CD4-positive, alpha-beta T cell treated with Interleukin-15 for 1 hour (primary cell): ENCODE measurements around the gene NACC2.
A peak's percentile ranks its signal among the peaks of the same experiment; 100 is the strongest.

ENCODE experiments used
- DNase-seq: peaks from one replicate; pipeline ENCODE4 v3.0.0-alpha.2; 2020

Gene NACC2

DNA sequence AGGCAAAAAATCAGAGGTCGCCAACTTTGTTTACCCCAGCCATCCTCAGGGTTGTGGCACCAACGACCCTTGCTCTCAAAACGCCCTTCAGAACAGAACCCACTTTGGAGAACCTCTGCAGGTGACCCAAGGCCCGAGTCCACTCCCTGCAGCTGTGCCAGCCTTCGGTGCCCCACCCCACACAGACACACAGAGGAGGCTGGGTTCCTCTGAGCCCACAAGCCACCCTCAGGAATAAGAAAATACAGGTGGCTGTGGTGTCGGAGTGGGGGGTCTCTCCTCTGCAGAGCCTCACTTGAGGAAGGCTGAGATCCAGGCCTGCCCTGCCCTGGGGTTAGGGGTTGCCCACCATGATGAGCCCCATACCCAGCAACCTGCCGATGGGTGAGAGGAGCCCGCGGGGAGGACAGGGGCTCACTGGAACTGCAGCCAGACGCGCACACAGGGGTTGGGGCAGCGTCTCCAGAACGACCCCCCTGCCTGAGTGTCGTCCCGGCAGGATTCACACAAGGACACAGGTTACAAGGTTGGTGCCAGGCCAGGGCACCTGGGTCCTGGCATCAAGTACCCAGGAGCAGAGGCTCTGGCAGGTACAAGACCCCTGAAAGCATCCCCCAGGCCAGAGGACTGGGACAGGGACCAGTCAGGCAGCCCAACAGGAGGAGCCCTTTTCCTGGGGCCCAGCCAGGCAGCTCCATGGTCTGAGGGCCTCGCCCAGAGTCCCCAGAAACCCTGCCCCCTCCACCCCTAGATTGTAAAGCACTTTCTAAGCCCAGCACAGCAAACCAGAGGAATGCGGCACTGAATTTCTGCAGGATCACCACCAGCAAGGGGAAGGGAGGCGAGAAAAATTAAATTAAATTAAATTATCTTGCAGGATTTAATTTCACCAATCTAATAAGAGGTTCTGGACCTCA lies 40.0 kb downstream of the NACC2 start:
- no peak for DNase-seq

DNA sequence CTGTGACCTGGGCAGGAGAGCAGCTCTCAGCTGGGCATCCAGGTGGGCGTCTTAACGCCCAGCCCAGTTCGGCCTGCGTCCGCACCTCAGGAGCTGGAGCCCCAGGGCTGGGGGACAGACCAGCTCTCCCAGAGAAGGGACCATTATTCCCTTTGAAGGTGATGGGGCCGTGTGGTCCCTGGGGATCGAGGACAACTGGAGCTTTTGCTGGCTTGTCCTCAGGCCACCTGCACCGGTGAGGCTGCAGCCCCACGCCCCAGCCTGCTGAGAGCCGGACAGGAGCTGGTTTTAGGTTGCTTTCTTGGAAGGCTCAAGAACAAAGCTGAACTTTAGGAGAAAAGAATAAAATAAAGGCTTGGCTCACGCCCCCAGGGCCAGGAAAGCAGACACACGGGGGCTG lies 40.9 kb downstream of the NACC2 start:
- DNase-seq = no peak

DNA sequence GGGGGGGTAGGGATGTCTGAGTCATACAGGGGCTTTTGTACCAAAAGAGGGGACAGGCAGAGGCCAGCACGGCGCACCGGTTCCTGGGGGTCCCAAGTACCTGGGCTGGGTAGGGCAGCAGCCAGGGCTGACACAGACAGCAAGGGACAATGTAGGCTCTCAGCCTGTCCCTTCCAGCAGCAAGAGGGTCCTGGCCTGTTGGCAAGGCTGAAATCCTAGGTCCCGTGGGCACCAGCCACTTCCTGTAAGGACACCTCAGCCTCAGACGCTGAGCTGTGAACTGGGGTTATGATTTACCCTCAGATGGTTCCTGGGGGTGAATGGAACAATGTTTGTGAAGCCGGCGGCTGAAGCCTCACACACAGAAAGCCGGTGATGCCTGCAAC lies 41.3 kb downstream of the NACC2 start:
- no peak for DNase-seq

DNA sequence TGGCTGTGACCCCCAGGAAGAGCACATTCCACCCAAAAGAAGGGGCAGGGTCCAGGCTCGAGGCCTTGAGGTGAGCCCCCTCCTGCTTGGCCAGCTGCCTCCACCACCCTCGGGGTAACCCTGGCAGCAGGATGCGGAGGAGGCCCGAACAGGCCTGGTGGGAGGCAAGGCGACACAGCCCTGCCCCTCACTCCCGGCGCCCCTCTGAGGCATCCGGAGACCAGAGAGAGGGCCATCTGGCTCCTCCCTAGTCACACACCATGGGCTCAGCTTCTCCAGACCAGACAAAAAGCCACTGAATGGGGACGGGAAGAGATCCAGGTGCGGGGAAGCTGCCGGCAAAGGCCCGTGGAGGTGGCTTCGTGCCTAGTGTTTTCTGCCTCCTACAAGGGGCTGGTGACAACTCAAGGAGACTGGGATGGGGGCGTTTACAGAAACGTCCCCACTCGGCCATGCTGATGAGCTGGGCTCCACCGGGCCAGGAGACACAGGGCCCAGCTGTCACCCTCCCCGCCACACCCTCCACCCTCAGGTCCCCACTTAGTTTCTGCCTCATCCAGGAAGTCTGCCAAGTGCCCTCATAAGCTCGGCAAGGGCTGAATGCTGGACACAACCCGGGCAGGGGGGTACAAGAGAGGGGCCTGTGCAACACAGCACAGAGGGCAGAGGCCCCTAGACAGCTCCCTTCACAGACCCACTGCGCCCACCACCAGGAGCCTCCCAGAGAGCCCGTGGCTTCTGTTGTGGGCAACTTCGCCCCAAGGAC lies 41.9 kb downstream of the NACC2 start:
- DNase-seq = no peak

DNA sequence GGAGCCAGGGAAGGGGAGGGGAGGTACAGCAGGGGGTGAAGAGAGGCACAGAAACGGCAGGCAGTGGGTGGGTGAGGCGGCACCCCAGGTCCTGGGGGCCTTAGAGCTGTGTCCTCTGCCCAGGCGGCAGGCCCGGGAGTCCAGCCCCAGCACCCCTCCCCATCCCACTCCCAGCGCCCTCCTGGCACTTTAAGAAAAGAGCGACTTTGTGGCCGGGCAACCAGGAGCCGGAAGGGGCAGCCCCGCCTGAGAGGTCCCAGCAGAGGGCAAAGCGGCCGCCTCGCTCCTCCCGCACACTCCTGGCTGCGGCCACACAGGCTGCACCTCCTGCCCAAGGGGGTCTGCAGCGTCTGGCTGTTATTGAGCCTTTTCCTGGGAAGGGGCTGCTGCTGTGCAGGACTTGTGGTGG lies 42.6 kb downstream of the NACC2 start:
- no peak for DNase-seq

DNA sequence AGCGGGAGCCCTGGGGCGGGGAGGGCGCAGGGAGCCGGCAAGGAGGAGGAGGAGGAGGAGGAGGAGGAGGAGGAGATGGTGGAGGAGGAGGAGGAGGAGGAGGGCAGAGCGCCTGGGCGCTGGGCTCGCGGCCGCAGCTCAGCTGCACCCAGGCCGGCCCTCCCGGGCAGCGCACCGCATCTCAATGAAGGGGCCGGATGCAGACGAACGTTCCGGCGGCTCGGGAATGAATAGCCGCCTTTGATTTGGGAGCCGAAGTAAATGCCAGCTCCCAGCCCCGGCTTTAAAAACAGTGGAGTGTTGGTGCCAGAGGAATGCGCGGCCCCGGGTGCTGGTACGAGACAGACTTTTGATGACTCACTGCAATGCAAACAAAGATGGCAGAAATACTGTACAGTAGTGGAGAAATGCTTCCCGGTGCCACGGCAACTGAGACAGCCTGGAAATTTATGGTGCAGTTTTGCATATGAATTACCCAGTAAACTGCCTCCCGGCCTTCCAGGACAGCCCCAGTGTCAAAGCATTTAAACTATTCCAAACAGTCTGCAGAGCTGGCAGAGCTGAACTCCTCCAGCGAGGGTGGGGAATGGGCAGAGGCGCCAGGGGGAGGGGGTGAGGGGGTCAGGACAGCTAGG lies 43.1 kb downstream of the NACC2 start:
- no peak for DNase-seq

DNA sequence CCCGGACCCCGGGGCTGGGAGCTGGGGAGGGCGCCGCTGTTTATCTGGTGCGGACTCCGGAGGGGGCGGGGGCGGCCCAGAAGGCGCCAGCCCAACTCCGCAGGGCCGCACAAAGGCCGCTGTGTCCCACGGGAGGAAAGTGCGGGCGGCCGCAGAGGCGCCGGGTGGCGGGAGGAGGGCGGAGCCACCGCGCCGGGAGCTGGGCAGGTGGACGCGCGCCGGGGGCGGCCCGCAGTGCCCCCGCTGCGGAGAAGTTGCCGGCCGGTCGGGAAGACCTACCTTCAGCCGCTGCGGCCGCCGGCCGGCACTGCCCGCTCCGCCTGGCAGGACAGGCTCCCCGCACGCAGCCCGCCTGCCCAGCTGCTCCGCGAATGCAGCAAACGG lies 43.6 kb downstream of the NACC2 start:
- no peak for DNase-seq

DNA sequence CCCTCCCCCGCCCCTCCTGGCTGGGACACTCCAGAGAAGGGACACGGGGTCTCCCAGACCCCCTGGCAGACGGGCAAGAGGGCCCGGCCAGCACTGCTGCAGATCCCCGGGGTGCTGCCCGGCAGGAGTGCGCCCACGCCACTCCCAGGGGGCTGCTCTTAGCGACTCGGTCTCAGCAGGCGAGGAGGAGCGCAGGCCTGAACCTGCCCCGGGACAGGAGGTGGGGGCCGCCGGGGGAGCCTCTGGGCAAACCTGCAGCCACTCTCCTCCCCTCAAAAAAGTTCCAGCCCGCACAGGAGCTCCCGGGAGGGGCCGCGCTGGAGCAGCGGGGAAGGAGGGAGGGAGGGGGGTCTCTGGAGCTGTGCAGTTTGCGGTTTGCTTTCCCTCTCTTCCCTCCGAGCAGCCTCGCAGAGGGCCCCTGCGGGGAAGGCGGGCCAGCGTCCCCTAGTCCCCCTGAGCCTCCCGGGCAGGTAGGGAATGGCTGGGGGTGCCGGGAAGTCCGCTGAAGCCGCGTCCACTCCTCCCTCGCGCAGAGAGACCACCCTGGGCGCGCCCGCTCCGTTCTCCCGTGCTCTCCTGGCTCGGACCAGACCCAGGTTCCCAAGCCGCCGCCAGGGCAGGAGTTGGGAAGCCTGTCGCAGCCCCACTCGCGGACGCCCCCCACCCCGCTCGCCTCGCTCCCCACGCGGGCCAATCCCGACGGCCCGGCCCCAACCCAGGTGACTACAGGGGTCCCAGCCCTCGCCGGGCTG lies 44.2 kb downstream of the NACC2 start:
- no peak for DNase-seq

DNA sequence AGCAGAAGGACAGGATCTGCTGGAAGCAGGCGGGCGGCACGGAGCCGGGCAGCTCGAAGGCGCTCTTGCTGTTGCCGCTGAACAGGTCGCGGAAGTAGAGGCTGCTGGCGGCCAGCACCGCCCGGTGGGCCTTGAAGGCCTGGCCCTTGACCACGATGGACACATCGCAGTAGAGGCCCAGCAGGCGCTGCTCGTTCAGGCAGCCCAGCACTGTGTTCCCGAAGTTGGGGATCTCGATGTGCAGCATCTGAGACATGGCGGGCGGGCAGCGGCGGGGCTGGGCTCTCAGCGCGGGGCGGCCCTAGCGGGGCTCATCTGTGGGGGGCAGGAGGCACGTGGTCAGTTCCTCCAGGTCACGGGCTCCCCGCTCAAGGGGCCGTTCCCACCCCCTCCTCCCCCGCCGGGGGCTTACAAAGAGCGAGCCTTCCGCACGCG lies 44.8 kb downstream of the NACC2 start:
- DNase-seq = no peak

DNA sequence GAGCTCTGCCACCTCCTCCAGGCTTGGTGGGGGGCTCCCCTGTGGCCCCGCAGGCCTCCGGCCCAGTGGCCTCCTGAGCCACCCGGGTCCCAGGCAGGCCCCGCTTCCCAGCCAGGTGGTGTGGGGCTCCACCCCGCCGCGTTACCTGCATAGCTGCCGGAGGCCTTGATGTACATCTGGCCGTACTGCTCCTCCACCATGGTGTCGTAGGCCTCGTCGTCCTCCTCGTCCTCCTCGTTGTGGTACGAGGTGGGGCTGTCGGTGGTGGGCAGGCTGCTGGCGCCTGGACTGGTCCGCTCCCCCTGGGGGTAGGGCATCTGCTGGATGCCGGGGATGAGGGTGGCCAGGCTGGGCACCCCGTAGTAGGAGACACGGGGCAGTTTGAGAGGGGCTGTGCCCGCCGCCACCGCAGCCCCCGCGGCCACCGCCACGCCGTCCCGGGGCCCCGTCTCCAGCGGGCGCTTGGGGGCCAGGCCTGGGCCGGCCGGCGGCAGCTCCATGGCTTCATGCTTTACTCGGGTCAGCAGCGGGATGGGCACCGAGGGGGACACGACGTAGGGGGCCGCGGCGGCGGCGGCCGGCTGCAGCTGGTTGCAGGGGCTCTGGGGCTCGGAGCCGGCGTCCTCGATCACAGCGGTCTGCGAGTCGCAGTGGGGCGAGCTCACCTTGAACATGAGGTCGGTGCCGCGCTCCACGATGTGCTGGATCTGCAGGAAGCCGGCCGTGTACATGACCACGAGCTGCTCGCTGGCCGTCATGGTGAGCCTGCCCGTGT lies 45.4 kb downstream of the NACC2 start:
- no peak for DNase-seq

DNA sequence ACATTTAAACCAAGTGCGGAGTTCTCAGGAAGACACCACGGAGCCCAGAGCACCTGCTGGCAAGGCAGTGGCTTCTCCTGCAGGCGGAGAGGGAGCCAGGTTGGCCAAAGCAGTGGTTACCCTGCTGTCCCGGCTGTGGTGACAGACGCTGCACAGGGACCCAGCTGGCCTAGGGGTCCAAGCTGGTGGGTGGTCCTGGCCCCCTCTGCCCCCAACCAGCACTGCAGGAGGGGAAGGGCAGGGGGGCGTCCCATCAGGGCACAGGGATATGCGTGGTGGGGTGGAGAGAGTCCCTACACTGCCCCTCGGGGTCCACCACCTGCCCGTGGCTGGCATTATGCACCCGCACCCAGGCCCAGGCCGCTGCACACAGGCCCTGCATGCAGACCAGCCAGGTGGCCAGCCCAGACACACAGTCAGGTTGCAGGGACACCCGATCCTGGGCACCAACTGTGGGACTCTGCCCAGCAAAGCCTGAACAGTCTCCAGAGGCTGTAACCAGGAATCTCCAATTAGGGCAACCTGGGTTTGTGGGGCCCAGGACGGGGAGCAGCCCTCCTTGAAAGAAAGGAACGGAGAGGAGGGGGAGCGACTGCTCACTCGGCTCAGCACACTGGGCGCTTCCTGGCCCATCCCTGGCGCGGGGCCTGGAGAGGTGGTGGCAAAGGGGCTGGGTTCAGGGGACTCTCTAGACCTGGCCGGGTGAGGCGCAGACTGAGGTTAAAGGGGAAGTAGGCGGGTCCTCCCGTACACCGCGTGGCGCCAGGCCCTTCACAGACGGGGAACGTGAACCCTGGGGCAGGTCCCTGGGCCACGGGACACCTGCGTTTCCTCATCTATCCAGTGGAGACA lies 46.3 kb downstream of the NACC2 start:
- DNase-seq = no peak

DNA sequence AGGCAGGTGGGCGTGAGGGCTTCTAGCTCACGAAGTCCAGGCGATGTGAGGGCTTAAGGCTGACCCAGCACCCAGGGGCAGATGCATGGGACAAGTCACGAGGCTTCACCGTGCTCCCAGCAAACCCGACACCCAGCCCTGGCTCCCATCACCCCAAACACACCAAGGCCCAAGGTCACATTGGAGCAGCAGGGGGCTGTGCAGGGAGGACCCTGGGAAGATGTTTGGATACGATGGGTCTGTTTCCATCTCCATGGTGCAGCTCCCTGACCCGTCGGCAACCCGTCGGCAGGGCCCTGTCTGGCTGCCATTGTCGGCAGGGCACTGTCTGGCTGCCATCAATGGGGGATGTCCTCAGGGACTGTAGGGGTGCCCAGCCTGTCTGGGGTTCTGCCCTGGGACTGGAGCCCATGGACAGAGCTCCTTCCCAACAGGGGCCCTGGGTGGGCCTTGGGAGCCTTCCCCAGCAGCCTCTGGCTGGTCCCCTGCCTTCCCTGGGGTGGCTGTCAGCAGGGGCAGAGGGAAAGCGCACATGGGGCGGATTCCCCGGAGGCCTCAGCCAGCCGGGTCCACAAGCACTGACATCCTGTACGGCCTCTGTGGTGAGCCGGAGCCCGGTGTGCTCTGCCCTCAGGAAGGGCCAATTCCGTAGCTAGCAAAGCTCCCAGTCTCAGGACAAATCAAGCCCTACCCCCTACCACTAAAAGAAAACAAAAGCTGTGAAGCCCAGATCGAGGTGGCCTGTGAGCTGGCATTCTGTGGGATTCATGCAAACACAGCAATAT lies 47.1 kb downstream of the NACC2 start:
- DNase-seq = no peak

DNA sequence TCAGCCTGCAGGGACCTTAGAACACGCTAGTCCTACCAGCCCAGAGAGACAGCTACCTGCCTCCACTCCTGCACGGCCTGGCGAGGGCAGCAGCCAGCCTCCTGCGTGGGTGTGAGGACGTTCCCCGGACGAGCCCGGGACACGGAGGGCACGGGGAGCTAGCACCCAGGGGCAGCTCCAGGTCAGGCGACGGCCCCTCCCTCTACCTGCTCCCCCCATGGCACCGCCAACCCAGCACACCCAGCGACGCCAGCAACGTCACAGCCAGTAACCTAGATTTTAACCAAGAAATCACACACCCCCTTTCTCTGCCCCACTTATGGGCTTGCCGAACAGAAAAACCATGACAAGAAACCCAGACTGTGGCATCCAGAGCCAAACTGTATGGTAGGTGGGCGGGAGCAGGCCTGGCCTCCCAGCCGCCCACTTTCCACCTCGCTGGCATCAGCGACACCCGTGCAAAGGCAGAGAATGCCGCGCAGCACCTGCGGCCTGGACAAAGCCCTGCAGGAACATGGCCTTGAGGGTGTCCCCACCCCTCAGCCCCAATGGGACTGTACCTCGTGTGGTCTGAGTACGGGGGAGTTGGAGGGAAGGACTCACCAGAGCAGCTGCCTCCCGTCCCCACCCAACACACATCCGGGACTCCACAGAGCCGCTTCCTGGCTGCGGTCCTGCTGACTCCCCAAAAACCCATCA lies 47.9 kb downstream of the NACC2 start:
- DNase-seq = no peak

DNA sequence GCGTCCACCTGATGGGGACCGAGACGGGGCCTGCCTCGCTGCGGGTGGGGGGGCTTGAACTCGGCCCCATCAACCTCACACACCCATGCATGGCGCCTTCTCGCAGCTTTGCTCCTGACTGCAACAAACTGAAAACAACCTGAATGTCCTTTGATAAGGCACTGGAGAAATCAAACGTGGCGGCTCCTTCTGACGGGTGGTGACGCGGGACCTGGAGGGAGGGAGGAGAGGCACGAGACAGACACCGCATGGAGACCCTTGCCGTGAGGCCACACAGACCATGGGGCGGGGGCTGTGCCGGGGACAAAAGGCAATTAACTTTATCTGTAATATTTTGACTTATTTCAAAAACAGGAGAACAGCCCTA lies 48.6 kb downstream of the NACC2 start:
- no peak for DNase-seq

DNA sequence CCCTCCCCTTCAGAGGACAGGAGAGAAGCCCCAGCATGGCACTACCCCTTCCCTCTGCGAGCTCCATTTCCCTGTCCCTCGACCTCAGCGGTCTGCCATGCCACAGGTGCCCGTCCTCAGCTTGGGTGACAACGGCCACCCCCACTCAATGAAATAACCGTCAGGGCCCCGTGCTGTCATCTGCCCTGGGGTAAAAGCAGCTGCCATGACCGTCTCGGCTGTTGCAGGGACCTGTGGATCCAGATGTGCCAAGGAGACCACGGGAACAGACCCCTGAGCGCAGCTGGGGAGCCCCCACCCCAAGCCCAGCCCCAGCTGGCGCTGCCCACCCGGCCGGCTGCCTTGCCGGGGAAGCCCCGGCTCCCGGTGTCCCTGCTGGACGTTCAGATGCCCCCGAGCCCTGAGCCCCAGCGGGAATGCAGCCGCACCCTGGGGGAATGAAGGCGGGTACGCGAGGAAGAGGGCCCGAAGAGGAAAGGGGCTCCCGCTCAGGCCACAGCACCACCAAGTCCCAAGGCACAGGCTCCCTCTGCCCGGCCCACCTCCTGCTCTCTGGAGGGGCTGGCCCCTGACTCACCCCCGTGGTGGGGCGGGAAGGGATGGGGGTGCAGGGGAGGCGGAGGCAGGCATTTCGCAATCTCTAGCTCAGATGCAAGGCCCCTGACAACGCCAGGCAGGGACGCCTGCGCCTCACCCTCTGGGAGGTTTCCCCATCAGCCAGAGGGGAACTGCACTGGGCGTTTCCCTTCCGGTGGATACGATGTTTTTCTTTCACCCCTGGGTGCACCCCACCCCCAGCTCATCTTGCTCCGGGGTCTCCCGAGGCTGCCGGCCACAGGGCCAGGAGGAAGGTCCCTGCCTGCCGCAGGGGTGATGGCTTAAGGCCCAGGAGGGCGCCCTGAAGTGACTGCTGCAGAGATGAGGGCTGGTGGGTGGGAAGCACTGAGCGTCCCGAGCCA lies 49.2 kb downstream of the NACC2 start:
- peak; percentile 70 for DNase-seq

DNA sequence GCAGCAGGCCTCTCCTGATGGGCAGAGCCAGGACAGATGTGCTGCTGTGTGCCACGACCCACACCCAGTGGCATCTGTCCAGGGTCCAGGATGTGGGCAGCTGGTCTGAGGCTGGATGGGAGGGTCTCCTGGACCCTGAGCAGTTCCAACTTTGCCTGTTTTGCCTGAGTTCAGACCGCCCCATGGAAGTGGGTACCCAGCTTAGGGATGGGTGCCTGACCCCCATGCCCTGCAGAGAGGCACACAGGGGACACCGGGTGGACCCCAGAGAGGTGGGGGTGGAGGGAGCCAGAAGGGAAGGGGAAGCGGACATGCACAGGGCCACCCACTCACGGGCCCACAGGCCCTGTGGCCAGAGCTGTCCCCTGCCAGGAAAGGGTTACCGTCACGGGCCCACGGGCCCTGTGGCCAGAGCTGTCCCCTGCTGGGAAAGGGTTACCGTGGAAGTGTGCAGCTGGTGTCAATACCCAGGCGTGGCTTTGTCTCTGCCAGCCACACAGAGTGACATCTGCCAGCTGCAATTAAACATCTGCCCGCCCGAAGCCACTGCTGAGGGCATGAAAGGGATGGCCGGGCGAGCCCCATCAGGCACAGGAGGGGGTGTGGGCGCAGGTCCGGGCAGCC lies 50.0 kb downstream of the NACC2 start:
- no peak for DNase-seq

DNA sequence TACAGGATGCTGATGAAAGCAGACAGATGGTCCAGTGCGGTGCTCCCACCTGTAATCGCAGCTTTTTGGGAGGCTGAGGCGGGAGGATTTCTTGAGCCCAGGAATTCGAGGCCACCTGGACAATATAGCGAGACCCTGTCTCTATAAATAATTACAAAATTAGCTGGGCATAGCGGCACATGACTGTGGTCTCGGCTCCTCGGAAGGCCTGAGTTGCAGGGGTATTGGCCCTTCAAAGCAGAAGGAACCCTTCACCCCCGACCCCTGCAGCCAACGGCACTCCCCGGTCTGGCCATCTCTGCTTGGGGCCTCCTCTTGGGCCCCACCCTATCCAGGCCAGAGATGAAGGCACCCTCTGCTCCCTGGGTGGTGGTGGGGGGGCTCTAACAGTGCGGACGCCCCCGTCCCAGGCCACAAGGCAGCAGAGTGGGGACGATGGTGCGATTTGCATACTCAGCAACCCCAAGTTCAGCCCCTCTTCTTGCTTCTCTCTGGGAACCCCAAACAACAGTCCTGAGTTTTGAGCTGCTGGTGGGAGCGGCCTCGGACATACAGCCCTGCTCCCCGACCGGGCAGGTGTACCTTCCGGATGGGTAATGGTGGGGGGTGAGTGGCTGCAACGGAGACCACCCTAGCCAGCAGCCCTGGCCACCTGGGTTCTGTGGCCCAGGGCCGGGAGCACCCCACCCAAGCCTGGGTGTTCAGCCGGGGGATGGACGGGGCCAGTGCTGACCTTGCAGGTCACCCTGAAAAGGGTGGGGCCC lies 50.7 kb downstream of the NACC2 start:
- no peak for DNase-seq
